Dendritic cell treated with granulocyte-macrophage colony-stimulating factor and Interleukin-4, amounts not matched to agents 40 ng/mL and 50 ng/mL, for 4 days (primary cell): ENCODE data around the gene CPSF4L.
"Not testable (repeated sequence)": the region's sequence is repeated elsewhere in the genome, so short reads cannot be mapped to it uniquely, and the experiment has no call there.

ENCODE experiments used
- H3K27ac Mint-ChIP-seq: one replicate; pipeline ENCODE4 v1.8.0; 2022; ENCODE audit warnings: mild to moderate bottlenecking, mixed read lengths
- H3K27me3 Mint-ChIP-seq: one replicate; pipeline ENCODE4 v1.8.0; 2022; ENCODE audit warnings: mild to moderate bottlenecking, mixed read lengths
- H3K36me3 Mint-ChIP-seq: one replicate; pipeline ENCODE4 v1.8.0; 2022; ENCODE audit warnings: low read depth, mixed read lengths
- H3K4me1 Mint-ChIP-seq: one replicate; pipeline ENCODE4 v1.8.0; 2022; ENCODE audit warnings: low read depth, mixed read lengths
- H3K4me3 Mint-ChIP-seq: one replicate; pipeline ENCODE4 v1.8.0; 2022; ENCODE audit warnings: mild to moderate bottlenecking, moderate library complexity, mixed read lengths
- H3K9me3 Mint-ChIP-seq: one replicate; pipeline ENCODE4 v1.8.0; 2022; ENCODE audit warnings: mixed read lengths
- intact Hi-C: fragments of 100-400 bp; cut with micrococcal nuclease; formaldehyde crosslinking; loops from one replicate; pipeline ENCODE4 v1.15.0; 2022

CPSF4L gene, protein sequence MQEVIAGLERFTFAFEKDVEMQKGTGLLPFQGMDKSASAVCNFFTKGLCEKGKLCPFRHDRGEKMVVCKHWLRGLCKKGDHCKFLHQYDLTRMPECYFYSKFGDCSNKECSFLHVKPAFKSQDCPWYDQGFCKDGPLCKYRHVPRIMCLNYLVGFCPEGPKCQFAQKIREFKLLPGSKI

DNA sequence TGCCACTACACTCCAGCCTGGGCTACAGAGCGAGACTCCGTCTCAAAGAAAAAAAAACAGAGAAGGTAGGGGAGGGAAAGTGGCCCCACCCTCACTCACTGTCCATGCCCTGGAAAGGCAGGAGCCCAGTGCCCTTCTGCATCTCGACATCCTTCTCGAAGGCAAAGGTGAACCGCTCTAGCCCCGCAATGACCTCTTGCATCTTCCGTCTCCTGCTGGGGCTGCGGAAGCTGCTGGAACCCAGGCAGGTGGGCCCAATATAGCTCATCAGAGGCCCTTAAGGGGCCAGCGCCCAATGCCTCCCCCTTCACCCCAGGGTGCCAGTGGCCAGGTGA, at the start of gene CPSF4L:
CPSF4L (minus strand) TSS at position 264 of the 335 bp plus-strand sequence; CDS start at position 202, 62 bp downstream.
- intact Hi-C loops = no loop called here
- H3K9me3 Mint-ChIP-seq = no peaks in the 10 kb centered on the region
- H3K4me1 Mint-ChIP-seq = peaks cover 9% of the 10 kb centered on the region
- no peak within 1 kb of the TSS for H3K27ac Mint-ChIP-seq
- H3K36me3 Mint-ChIP-seq = no peaks in the 10 kb centered on the region
- H3K4me3 Mint-ChIP-seq = no peak within 1 kb of the TSS
- H3K27me3 Mint-ChIP-seq = peaks cover 2% of the 10 kb centered on the region

GRCh38 chr17:73311428-73311780, 49.7 kb upstream of the CPSF4L start:
- Mint-ChIP-seq H3K4me3 (peak overlapping the region; percentile 96), H3K36me3 (peaks cover 18% of the 10 kb centered on the region), H3K4me1 (peaks cover 40% of the 10 kb centered on the region), H3K27me3 (peaks cover 3% of the 10 kb centered on the region), H3K27ac (peak overlapping the region; percentile 86), H3K9me3 (no peaks in the 10 kb centered on the region)
- intact Hi-C loops = loop anchor here (10.0 kb wide), 2 partner anchors 53 to 77 kb away; a partner anchor contains a TSS

- intact Hi-C loops = loop anchor here (10.0 kb wide), 2 partner anchors 55 to 75 kb away; a partner anchor contains a TSS
- Mint-ChIP-seq H3K9me3 (no peaks in the 10 kb centered on the region), H3K27ac (peak overlapping the region; percentile 86), H3K27me3 (peaks cover 3% of the 10 kb centered on the region), H3K4me3 (peak overlapping the region; percentile 96), H3K4me1 (peaks cover 54% of the 10 kb centered on the region), H3K36me3 (peaks cover 18% of the 10 kb centered on the region)
Measured at GRCh38 chr17:73309727-73310596, 48.3 kb upstream of the CPSF4L start.

GRCh38 chr17:73308959-73309358, 47.3 kb upstream of the CPSF4L start:
- intact Hi-C loops, H3K27me3 Mint-ChIP-seq, H3K4me3 Mint-ChIP-seq, H3K9me3 Mint-ChIP-seq: not testable (repeated sequence)
- peak overlapping the region; percentile 86 for H3K27ac Mint-ChIP-seq
- peaks cover 18% of the 10 kb centered on the region for H3K36me3 Mint-ChIP-seq
- H3K4me1 Mint-ChIP-seq = peaks cover 64% of the 10 kb centered on the region

- H3K27ac Mint-ChIP-seq = peak overlapping the region; percentile 75
Measured at GRCh38 chr17:73308017-73308823, 46.5 kb upstream of the CPSF4L start.

DNA sequence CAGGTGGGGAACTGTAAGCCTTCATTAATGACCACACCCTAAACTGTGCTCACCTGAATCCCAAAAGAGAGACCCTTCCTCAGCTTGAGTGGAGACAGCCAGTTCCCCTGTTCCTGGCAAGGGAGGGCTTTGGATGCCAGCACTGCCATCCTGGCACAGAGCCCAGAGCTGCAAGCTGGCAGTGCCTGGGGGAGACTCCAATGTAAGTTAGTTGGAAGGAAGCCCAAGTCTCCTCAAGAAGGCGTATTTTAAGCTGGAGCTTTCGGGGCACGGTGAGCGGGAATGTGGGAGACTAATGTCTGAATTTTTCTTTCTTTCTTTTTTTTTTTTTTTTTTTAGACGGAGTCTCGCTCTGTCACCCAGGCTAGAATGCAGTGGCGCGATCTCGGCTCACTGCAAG, 45.5 kb upstream of the CPSF4L start:
- intact Hi-C loops = no loop called here
- H3K27me3 Mint-ChIP-seq = no peaks in the 10 kb centered on the region
- H3K27ac Mint-ChIP-seq = no peak overlapping the region
- H3K9me3 Mint-ChIP-seq = no peaks in the 10 kb centered on the region
- peaks cover 61% of the 10 kb centered on the region for H3K4me1 Mint-ChIP-seq
- H3K4me3 Mint-ChIP-seq = no peak overlapping the region
- peaks cover 18% of the 10 kb centered on the region for H3K36me3 Mint-ChIP-seq

More at GRCh38 chr17:73308017-73308823, 46.5 kb upstream of the CPSF4L start:
- no peaks in the 10 kb centered on the region for H3K9me3 Mint-ChIP-seq
- no peaks in the 10 kb centered on the region for H3K27me3 Mint-ChIP-seq
- H3K36me3 Mint-ChIP-seq = peaks cover 18% of the 10 kb centered on the region
- H3K4me3 Mint-ChIP-seq = peak overlapping the region; percentile 39
- peaks cover 62% of the 10 kb centered on the region for H3K4me1 Mint-ChIP-seq
- intact Hi-C loops = no loop called here

DNA sequence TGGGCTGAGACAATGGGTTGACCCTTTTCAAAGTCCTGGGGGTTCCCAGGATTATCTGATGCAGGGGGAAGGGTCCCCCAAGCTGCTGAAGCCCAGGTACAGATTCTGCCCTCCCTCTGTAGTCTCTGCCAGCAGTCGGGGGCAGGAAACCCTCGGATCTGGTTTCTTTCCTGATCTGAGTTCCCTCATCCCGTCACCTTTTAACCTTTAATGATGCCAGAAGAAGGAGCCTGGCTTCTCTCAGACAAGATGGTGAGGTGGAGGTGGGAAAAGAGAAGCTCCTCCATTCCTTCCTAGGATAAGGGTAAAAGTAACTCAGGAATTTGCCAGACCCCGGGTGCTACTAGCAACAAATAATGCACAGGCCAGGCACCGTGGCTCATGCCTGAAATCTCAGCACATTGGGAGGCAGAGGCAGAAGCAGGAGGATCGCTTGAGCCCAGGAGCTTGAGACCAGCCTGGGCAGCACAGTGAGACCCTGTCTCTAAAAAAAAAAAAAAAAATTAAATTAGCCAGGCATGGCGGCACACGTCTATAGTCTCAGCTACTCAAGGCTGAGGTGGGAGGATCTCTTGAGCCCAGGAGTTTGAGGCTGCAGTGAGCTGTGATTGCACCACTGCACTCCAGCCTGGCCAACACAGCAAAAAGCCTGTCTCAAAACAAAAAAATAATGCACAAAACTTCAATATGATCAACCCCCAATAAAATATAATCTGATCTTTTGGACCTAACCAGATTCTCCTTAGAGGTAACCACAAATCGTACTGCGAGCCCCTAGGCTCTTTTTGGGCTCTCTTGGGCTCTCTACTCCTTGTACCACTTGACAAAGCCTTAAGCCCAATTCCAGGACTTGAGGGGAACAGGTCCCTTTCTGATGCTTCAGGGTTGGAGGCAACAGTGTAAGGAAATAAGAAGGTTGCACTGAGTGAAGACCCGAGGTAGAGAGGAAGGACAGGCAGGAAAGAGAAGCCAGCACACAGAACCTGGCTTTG, 44.5 kb upstream of the CPSF4L start:
- Mint-ChIP-seq H3K27ac (peak overlapping the region; percentile 90), H3K9me3 (no peaks in the 10 kb centered on the region), H3K27me3 (no peaks in the 10 kb centered on the region), H3K4me3 (no peak overlapping the region), H3K4me1 (peaks cover 61% of the 10 kb centered on the region), H3K36me3 (peaks cover 11% of the 10 kb centered on the region)
- intact Hi-C loops = no loop called here

GRCh38 chr17:73304971-73305812, 43.5 kb upstream of the CPSF4L start:
- no peaks in the 10 kb centered on the region for H3K9me3 Mint-ChIP-seq
- peaks cover 3% of the 10 kb centered on the region for H3K36me3 Mint-ChIP-seq
- intact Hi-C loops = no loop called here
- H3K4me1 Mint-ChIP-seq = peaks cover 61% of the 10 kb centered on the region
- H3K27me3 Mint-ChIP-seq = no peaks in the 10 kb centered on the region
- peak overlapping the region; percentile 69 for H3K4me3 Mint-ChIP-seq
- H3K27ac Mint-ChIP-seq = peak overlapping the region; percentile 90

GRCh38 chr17:73304438-73304837, 42.8 kb upstream of the CPSF4L start:
- no peaks in the 10 kb centered on the region for H3K27me3 Mint-ChIP-seq
- intact Hi-C loops = no loop called here
- H3K9me3 Mint-ChIP-seq = no peaks in the 10 kb centered on the region

DNA sequence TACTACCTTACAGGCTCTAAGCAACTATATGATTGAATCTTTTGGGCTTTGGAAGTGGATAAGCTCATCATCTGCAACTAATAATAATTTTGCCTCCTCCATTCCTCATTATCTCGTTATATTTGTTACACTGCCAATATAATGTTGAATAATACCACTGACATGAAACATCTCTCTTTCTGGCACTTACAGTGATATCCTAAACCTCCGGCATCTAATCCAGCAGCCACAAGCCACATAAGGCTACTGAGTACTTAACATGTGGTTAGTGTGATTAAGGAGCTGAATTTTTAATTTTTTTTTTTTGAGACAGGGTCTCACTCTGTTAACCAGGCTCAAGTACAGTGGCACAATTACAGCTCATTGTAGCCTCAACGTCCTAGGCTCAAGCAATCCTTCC, 40.5 kb upstream of the CPSF4L start:
- intact Hi-C loops = no loop called here
- H3K4me3 Mint-ChIP-seq = no peak overlapping the region
- peaks cover 7% of the 10 kb centered on the region for H3K36me3 Mint-ChIP-seq
- H3K9me3 Mint-ChIP-seq = no peaks in the 10 kb centered on the region
- H3K27me3 Mint-ChIP-seq = no peaks in the 10 kb centered on the region
- peaks cover 61% of the 10 kb centered on the region for H3K4me1 Mint-ChIP-seq
- no peak overlapping the region for H3K27ac Mint-ChIP-seq

More at GRCh38 chr17:73304438-73304837, 42.8 kb upstream of the CPSF4L start:
- H3K4me1 Mint-ChIP-seq = peaks cover 61% of the 10 kb centered on the region
- no peak overlapping the region for H3K4me3 Mint-ChIP-seq
- peak overlapping the region; percentile 90 for H3K27ac Mint-ChIP-seq
- H3K36me3 Mint-ChIP-seq = peaks cover 3% of the 10 kb centered on the region

GRCh38 chr17:73301369-73301768, 39.7 kb upstream of the CPSF4L start:
- Mint-ChIP-seq H3K4me1 (peaks cover 53% of the 10 kb centered on the region), H3K9me3 (no peaks in the 10 kb centered on the region), H3K36me3 (peaks cover 7% of the 10 kb centered on the region), H3K27ac (no peak overlapping the region), H3K4me3 (no peak overlapping the region), H3K27me3 (no peaks in the 10 kb centered on the region)
- intact Hi-C loops = no loop called here

DNA sequence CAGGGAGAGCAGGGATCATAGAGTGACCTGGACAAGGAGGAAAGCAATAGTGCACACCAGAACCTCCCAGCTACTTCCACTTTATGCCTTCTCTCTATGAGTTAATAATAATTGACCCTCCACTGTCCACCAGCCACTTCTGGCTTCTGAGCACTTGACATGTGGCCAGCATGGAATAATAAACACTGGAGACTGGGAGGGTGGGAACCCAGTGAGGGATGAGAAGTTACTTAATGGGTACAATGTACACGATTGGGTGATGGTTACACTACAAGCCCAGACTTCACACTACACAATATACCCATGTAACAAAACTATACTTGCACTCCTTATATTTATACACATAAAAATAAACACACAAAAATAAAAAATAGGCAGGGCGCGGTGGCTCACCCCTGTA, 38.7 kb upstream of the CPSF4L start:
- H3K36me3 Mint-ChIP-seq = peaks cover 7% of the 10 kb centered on the region
- no peak overlapping the region for H3K4me3 Mint-ChIP-seq
- intact Hi-C loops = no loop called here
- H3K4me1 Mint-ChIP-seq = peaks cover 43% of the 10 kb centered on the region
- H3K27ac Mint-ChIP-seq = no peak overlapping the region
- no peaks in the 10 kb centered on the region for H3K27me3 Mint-ChIP-seq
- no peaks in the 10 kb centered on the region for H3K9me3 Mint-ChIP-seq
